ENCODE data around the gene EXOC4. TPM values are rescaled to one million over a fixed set of nuclear protein-coding genes. Genes with fewer than 3 reads are reported as not detected.

EXOC4 gene
- total and polyA plus RNA-seq, 2 donors (not counting 3 experiments of a cell fraction or from before 2014, with no cell fraction given): 20.3 to 73.1 TPM

DNA sequence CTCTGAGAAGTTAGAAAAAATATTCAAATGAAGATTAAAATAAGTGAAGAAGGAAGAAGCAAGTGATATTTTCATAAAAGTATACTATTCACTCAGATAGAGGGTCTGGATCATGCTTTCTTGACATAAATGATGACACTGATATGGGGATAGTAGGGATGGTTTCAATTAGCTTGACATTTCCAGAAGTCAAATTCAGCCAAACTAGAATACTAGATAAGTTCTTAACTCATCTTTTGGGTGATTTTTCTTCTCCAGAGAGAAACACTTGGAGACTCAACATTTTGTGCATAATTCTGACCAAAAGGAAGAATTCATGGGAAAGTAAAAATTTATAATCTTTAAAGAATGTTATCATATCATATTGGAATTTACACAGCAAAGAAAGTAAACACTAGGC lies 722.3 kb downstream of the EXOC4 start:
- BruUV-seq (replicated peaks): no TSS peak
- intact Hi-C loops (cut with micrococcal nuclease): no loop called here
- POLR2A ChIA-PET: no interaction called here
- Histone ChIP-seq H3K4me3 (replicated peaks in 1 of 3; ENCODE audit: insufficient read depth in 1 of 3, low read depth in 1 of 3, low read length in 3 of 3) (no peak overlapping the region), H3K4me2 (ENCODE audit: insufficient read depth, low read length) (no peak overlapping the region), H3K4me1 (ENCODE audit: control insufficient read depth, extremely low read depth, insufficient read depth, low read length) (no peaks in the 10 kb centered on the region), H3K9me3 (replicated peaks; ENCODE audit: control insufficient read depth, insufficient read depth, low read length) (no peaks in the 10 kb centered on the region), H3K27me3 (ENCODE audit: control insufficient read depth in 2 of 2, insufficient read depth in 2 of 2, low read length in 2 of 2) (no peaks in the 10 kb centered on the region), H3K79me2 (ENCODE audit: control insufficient read depth, insufficient read depth, low read length) (no peaks in the 10 kb centered on the region), H3K9ac (replicated peaks; ENCODE audit: extremely low read depth, insufficient read depth, low read length) (no peak overlapping the region), H3K36me3 (ENCODE audit: control insufficient read depth in 2 of 2, extremely low read depth in 1 of 2, insufficient read depth in 2 of 2, low read length in 2 of 2) (no peaks in the 10 kb centered on the region), H4K20me1 (replicated peaks; ENCODE audit: control insufficient read depth, extremely low read depth, insufficient read depth, low read length) (no peaks in the 10 kb centered on the region), H3K27ac (ENCODE audit: insufficient read depth, low read depth, low read length) (no peak overlapping the region), H2AFZ (ENCODE audit: low read depth, low read length) (no peak overlapping the region), H3K9me1 (replicated peaks; ENCODE audit: control insufficient read depth, extremely low read depth, insufficient read depth, low read length) (no peaks in the 10 kb centered on the region)
- no peak for FAIRE-seq
- dilution Hi-C loops (cut with MboI; ENCODE audit: extremely low pct_ligation_motif_present, low sequenced_read_pairs): no loop called here
- TF ChIP-seq JUN (IDR thresholded peaks at IDR 0.05; ENCODE audit: borderline replicate concordance, insufficient read depth, insufficient read length, low read depth) (no peak), POLR2A (IDR thresholded peaks at IDR 0.05; ENCODE audit: low read depth, low read length) (no peak), EZH2 (IDR thresholded peaks at IDR 0.05; ENCODE audit: borderline replicate concordance, low read depth, low read length, severe bottlenecking) (no peak)
- CTCF ChIA-PET: no interaction called here
- DNase-seq (ENCODE audit: low read depth, low spot score): no peak

DNA sequence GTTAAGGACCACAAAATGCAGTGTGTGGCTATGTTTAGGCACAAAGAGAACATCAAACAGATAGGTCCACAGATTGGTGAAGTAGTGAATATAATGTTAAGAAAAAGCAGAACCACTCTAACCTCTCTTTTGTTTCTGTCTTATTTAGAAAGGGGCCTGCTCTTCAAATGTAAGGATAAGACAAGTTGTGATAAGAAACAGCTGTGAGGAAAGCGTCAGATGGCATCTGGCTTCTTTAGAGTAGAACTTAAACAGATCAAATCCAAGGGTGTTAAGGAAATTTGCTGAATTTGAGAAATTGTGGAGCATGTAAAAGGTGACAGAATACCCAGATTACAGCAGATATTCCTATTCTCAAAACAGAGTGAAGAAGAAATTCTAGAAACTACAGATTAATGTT lies 723.3 kb downstream of the EXOC4 start:
- no peak overlapping the region for H3K4me2 ChIP-seq (ENCODE audit: insufficient read depth, low read length)
- no peak overlapping the region for H3K27ac ChIP-seq (ENCODE audit: insufficient read depth, low read depth, low read length)
- H3K9ac ChIP-seq (replicated peaks; ENCODE audit: extremely low read depth, insufficient read depth, low read length): no peak overlapping the region
- no peaks in the 10 kb centered on the region for H3K4me1 ChIP-seq (ENCODE audit: control insufficient read depth, extremely low read depth, insufficient read depth, low read length)
- CTCF ChIA-PET: no interaction called here
- H3K79me2 ChIP-seq (ENCODE audit: control insufficient read depth, insufficient read depth, low read length): no peaks in the 10 kb centered on the region
- DNase-seq (ENCODE audit: low read depth, low spot score) (no peak), FAIRE-seq (no peak)
- intact Hi-C loops (cut with micrococcal nuclease) (no loop called here), dilution Hi-C loops (cut with MboI; ENCODE audit: extremely low pct_ligation_motif_present, low sequenced_read_pairs) (no loop called here)
- no peak overlapping the region for H2AFZ ChIP-seq (ENCODE audit: low read depth, low read length)
- BruUV-seq (replicated peaks): no TSS peak
- no peak overlapping the region for H3K4me3 ChIP-seq (replicated peaks in 1 of 3; ENCODE audit: insufficient read depth in 1 of 3, low read depth in 1 of 3, low read length in 3 of 3)
- H4K20me1 ChIP-seq (replicated peaks; ENCODE audit: control insufficient read depth, extremely low read depth, insufficient read depth, low read length): no peaks in the 10 kb centered on the region
- no peaks in the 10 kb centered on the region for H3K36me3 ChIP-seq (ENCODE audit: control insufficient read depth in 2 of 2, extremely low read depth in 1 of 2, insufficient read depth in 2 of 2, low read length in 2 of 2)
- POLR2A ChIA-PET: no interaction called here
- TF ChIP-seq JUN (IDR thresholded peaks at IDR 0.05; ENCODE audit: borderline replicate concordance, insufficient read depth, insufficient read length, low read depth) (no peak), POLR2A (IDR thresholded peaks at IDR 0.05; ENCODE audit: low read depth, low read length) (no peak), FOS (IDR thresholded peaks at IDR 0.05; ENCODE audit: borderline replicate concordance, insufficient read depth, low read length) (no peak), MYC (IDR thresholded peaks at IDR 0.05; ENCODE audit: low read depth, low read length) (no peak), EZH2 (IDR thresholded peaks at IDR 0.05; ENCODE audit: borderline replicate concordance, low read depth, low read length, severe bottlenecking) (no peak), POLR2AphosphoS5 (IDR thresholded peaks at IDR 0.05; ENCODE audit: insufficient read depth, low read depth, low read length) (no peak), GATA2 (IDR thresholded peaks at IDR 0.05; ENCODE audit: insufficient read depth, insufficient read length, low read depth, low read length) (no peak)
- TF ChIP-seq, protein P1, sequence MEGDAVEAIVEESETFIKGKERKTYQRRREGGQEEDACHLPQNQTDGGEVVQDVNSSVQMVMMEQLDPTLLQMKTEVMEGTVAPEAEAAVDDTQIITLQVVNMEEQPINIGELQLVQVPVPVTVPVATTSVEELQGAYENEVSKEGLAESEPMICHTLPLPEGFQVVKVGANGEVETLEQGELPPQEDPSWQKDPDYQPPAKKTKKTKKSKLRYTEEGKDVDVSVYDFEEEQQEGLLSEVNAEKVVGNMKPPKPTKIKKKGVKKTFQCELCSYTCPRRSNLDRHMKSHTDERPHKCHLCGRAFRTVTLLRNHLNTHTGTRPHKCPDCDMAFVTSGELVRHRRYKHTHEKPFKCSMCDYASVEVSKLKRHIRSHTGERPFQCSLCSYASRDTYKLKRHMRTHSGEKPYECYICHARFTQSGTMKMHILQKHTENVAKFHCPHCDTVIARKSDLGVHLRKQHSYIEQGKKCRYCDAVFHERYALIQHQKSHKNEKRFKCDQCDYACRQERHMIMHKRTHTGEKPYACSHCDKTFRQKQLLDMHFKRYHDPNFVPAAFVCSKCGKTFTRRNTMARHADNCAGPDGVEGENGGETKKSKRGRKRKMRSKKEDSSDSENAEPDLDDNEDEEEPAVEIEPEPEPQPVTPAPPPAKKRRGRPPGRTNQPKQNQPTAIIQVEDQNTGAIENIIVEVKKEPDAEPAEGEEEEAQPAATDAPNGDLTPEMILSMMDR (IDR thresholded peaks at IDR 0.05; ENCODE audit: extremely low read depth in 1 of 2, insufficient read depth in 1 of 2, low read depth in 1 of 2, low read length in 2 of 2): no peak
- TF ChIP-seq, protein P2, sequence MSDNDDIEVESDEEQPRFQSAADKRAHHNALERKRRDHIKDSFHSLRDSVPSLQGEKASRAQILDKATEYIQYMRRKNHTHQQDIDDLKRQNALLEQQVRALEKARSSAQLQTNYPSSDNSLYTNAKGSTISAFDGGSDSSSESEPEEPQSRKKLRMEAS (IDR thresholded peaks at IDR 0.05; ENCODE audit: insufficient read depth, insufficient read length): no peak
- H3K27me3 ChIP-seq (ENCODE audit: control insufficient read depth in 2 of 2, insufficient read depth in 2 of 2, low read length in 2 of 2): no peaks in the 10 kb centered on the region
- no peaks in the 10 kb centered on the region for H3K9me1 ChIP-seq (replicated peaks; ENCODE audit: control insufficient read depth, extremely low read depth, insufficient read depth, low read length)
- H3K9me3 ChIP-seq (replicated peaks; ENCODE audit: control insufficient read depth, insufficient read depth, low read length): no peaks in the 10 kb centered on the region
